ENCODE results near the gene PRSS38. TPM values are rescaled to one million over a fixed set of nuclear protein-coding genes. Genes with fewer than 3 reads are reported as not detected.

PRSS38 gene
- total RNA-seq, 1 donor from 2014 or later, result not detected

GRCh38 chr1:227884370-227885134 is 69.1 kb downstream of the PRSS38 start:
- intact Hi-C loops (cut with micrococcal nuclease), result loop anchor here (10.0 kb wide), 1 partner anchor 120 kb away; no protein-coding TSS in a partner anchor

- intact Hi-C loops (cut with micrococcal nuclease), result loop anchor here (10.0 kb wide), 1 partner anchor 120 kb away; no protein-coding TSS in a partner anchor
These were observed 69.7 kb downstream of the PRSS38 start for GRCh38 chr1:227885135-227885647.

- intact Hi-C loops (cut with micrococcal nuclease), result loop anchor here (10.0 kb wide), 1 partner anchor 121 kb away; no protein-coding TSS in a partner anchor
These were observed 70.4 kb downstream of the PRSS38 start for GRCh38 chr1:227885648-227886502.

GRCh38 chr1:227886503-227886961 is 71.1 kb downstream of the PRSS38 start:
- intact Hi-C loops (cut with micrococcal nuclease), result loop anchor here (10.0 kb wide), 1 partner anchor 122 kb away; no protein-coding TSS in a partner anchor

- intact Hi-C loops (cut with micrococcal nuclease), result loop anchor here (10.0 kb wide), 1 partner anchor 122 kb away; no protein-coding TSS in a partner anchor
These were observed 71.7 kb downstream of the PRSS38 start for GRCh38 chr1:227886993-227887696.

GRCh38 chr1:227887697-227888403 is 72.4 kb downstream of the PRSS38 start:
- intact Hi-C loops (cut with micrococcal nuclease), result loop anchor here (10.0 kb wide), 1 partner anchor 123 kb away; no protein-coding TSS in a partner anchor

- intact Hi-C loops (cut with micrococcal nuclease), result loop anchor here (10.0 kb wide), 1 partner anchor 124 kb away; no protein-coding TSS in a partner anchor
These were observed 73.0 kb downstream of the PRSS38 start for GRCh38 chr1:227888404-227889046.

- intact Hi-C loops (cut with micrococcal nuclease), result loop anchor here (10.0 kb wide), 1 partner anchor 124 kb away; no protein-coding TSS in a partner anchor
These were observed 73.8 kb downstream of the PRSS38 start for GRCh38 chr1:227889047-227889862.

GRCh38 chr1:227889863-227890405 is 74.5 kb downstream of the PRSS38 start:
- intact Hi-C loops (cut with micrococcal nuclease), result loop anchor here (10.0 kb wide), 1 partner anchor 125 kb away; no protein-coding TSS in a partner anchor

- intact Hi-C loops (cut with micrococcal nuclease), result no loop called here
These were observed 75.2 kb downstream of the PRSS38 start for GRCh38 chr1:227890451-227891222.

GRCh38 chr1:227891223-227891954 is 75.9 kb downstream of the PRSS38 start:
- intact Hi-C loops (cut with micrococcal nuclease), result no loop called here

GRCh38 chr1:227891955-227892488 is 76.5 kb downstream of the PRSS38 start:
- intact Hi-C loops (cut with micrococcal nuclease), result no loop called here

- intact Hi-C loops (cut with micrococcal nuclease), result no loop called here
These were observed 77.2 kb downstream of the PRSS38 start for GRCh38 chr1:227892489-227893299.

GRCh38 chr1:227893300-227893948 is 77.9 kb downstream of the PRSS38 start:
- intact Hi-C loops (cut with micrococcal nuclease), result no loop called here

Measured in T-helper 2 cell treated with Interferon-gamma antibody and Interleukin-4, amounts not matched to agents 100 ng/mL and 5 ng/mL, for 36 hours (primary cell).